ENCODE results near the gene RNF144A. TPM values are rescaled to one million over a fixed set of nuclear protein-coding genes. Genes with fewer than 3 reads are reported as not detected.

Gene RNF144A
- total RNA-seq, 4 donors from 2014 or later, result 27.3 to 47.3 (median 37.4) TPM

DNA sequence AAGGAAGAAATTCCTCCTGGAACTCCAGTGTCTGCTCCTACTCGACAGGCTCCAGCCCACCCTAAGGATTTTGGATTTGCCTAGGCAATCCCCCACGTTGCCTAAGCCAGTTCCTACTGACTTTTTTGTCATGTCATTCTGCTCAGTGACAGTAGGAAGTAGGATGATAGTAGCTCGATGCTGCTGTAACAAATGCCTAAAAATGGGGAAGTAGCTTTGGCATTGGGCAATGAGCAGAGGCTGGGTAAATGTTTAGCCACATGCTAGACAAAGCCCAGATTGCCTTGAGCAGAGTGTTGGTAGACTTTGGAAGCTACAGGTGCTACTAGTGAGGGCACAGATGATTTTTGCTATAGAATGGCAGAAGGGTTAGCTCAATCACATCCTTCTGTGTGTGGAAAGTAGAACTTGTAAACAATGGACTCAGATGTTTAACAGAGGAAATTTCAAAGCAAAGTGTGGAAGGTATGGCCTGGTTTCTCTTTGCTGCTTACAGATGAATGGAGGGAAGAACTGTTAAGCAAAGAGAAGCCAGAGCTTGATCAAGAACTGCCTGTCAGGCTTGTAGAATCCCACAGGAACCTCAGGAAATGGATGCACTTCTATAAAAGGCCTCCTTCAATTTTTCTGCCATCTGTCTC is 154.8 kb downstream of the RNF144A start:
- Histone ChIP-seq H3K4me3 (no peak overlapping the region), H3K36me3 (no peaks in the 10 kb centered on the region), H3K4me1 (no peaks in the 10 kb centered on the region), H3K27me3 (no peaks in the 10 kb centered on the region), H3K9me3 (no peaks in the 10 kb centered on the region), H3K27ac (no peak overlapping the region)
- 85 to 88% methylated on average over 3 of the region's 3 CpGs for WGBS, 2 donors
- TF ChIP-seq EP300 (IDR thresholded peaks at IDR 0.05) (peak in 1 of 2 donors; percentile 9), POLR2A (IDR thresholded peaks at IDR 0.05) (no peak)
- DNase-seq (ENCODE audit: low spot score in 2 of 2), result no peak

DNA sequence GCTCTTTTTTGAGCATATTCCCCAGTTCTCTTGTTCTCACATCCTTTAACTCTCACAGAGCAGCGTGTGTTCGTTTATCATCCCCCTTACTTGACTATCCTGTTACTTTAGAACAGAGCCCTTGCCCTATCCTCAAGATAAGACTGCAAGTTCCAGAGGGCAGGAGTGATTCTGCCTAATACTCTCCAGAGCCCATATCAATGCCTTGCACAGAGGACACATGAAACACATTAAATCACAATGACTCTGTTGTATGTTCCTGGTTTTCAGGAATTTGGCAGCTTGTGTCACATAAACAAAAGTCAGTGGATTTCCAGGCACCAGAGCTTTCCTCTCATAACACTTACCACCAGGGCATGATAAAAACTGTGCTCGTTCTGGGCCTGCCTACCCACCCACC is 156.7 kb downstream of the RNF144A start:
- Histone ChIP-seq H3K27ac (no peak overlapping the region), H3K36me3 (no peaks in the 10 kb centered on the region), H3K27me3 (no peaks in the 10 kb centered on the region), H3K4me1 (no peaks in the 10 kb centered on the region), H3K9me3 (no peaks in the 10 kb centered on the region), H3K4me3 (no peak overlapping the region)
- no peak for TF ChIP-seq POLR2A (IDR thresholded peaks at IDR 0.05)
- TF ChIP-seq, protein P1, sequence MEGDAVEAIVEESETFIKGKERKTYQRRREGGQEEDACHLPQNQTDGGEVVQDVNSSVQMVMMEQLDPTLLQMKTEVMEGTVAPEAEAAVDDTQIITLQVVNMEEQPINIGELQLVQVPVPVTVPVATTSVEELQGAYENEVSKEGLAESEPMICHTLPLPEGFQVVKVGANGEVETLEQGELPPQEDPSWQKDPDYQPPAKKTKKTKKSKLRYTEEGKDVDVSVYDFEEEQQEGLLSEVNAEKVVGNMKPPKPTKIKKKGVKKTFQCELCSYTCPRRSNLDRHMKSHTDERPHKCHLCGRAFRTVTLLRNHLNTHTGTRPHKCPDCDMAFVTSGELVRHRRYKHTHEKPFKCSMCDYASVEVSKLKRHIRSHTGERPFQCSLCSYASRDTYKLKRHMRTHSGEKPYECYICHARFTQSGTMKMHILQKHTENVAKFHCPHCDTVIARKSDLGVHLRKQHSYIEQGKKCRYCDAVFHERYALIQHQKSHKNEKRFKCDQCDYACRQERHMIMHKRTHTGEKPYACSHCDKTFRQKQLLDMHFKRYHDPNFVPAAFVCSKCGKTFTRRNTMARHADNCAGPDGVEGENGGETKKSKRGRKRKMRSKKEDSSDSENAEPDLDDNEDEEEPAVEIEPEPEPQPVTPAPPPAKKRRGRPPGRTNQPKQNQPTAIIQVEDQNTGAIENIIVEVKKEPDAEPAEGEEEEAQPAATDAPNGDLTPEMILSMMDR (IDR thresholded peaks at IDR 0.05), result no peak
- no peak for TF ChIP-seq EP300 (IDR thresholded peaks at IDR 0.05)
- DNase-seq (ENCODE audit: low spot score in 2 of 2), result no peak
- WGBS, 2 donors, result 41 to 54% methylated on average over 3 of the region's 3 CpGs

GRCh38 chr2:7075834-7076233 is 158.6 kb downstream of the RNF144A start:
- Histone ChIP-seq H3K9me3 (no peaks in the 10 kb centered on the region), H3K4me1 (no peaks in the 10 kb centered on the region), H3K27me3 (no peaks in the 10 kb centered on the region), H3K36me3 (no peaks in the 10 kb centered on the region), H3K27ac (no peak overlapping the region), H3K4me3 (no peak overlapping the region)
- TF ChIP-seq, protein P1 (IDR thresholded peaks at IDR 0.05), result no peak
- TF ChIP-seq POLR2A (IDR thresholded peaks at IDR 0.05) (no peak), EP300 (IDR thresholded peaks at IDR 0.05) (no peak)
- no peak for DNase-seq (ENCODE audit: low spot score in 2 of 2)
- WGBS, 2 donors, result 100% methylated on average over 1 of the region's 1 CpG

DNA sequence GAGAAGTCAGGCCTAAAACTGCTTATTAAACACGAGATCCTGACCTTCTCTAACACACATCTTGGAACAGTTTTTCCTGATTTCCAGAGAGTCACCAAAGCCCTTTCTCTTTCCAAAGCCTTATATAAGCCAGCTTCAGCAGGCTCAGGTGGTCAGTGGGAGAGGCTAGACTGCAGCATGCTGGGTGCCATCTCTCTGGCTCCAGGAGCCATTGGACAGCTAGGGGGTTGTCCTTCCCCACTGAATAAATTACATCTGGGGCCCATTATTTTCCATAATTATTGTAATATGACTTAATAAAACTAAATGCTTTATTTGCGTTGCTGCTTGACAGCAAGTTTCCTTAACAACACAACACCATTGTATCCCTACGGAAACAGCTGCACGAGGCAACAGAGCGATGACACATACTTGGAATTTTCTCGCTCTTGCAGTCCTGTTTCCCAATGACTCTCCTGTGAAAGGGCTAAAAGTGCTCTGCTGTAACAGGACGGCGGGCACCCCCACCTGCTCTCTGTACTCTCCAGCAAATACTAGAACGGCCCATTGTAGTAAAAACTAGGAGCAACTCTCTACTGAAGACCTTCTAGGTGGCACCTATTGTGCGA is 160.6 kb downstream of the RNF144A start:
- TF ChIP-seq, protein P1 (IDR thresholded peaks at IDR 0.05), result no peak
- TF ChIP-seq EP300 (IDR thresholded peaks at IDR 0.05), result peak in 1 of 2 donors; percentile 55
- Histone ChIP-seq H3K36me3 (no peaks in the 10 kb centered on the region), H3K9me3 (no peaks in the 10 kb centered on the region), H3K4me1 (no peaks in the 10 kb centered on the region), H3K4me3 (no peak overlapping the region), H3K27me3 (no peaks in the 10 kb centered on the region), H3K27ac (peak overlapping the region in 1 of 4 donors; percentile 29)
- DNase-seq (ENCODE audit: low spot score in 2 of 2), result no peak
- 55 to 61% methylated on average over 10 of the region's 10 CpGs for WGBS, 2 donors

DNA sequence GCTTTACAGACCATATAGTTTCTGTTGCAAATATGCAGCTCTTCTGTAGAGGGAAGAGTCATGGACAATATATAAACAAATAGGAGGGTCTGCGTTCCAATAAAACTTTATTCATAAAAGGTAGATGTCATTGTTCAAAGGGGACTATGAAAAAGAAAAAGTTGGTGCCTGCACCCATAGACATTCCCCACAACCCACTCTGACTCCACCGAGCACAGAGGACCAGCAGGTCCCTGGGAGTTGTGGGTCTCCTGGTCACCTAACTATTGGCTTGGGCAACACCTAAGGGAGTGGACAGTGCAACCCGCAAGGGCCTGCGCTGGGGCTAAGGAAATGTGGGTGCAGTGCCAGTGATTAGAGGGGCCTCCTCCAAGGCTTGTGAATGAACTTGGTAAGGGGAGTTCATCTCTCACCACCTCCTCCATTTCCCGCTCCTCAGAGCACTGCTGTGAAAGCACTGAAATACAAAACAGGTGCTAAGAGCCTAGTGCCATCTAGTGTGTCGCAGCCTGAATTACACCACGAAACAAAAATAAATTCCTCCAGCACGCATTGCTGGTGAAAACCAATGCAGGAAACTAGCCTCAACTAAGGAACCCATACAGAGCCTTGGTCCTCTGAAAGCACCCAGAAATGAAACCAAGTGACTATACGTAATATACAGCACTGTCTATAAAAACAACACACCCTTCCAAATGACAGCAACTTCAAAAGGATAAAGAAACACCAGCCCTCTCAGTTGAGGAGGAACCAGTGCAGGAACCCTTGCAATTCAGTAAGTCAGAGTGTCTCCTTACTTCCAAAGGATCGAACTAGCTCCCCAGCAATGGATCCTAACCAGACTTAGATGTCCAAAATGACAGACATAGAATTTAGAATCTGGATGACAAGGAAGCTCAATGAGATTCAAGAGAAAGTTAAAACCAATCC is 166.6 kb downstream of the RNF144A start:
- no peak overlapping the region for H3K27ac ChIP-seq
- H3K4me3 ChIP-seq, result no peak overlapping the region
- 64 to 68% methylated on average over 10 of the region's 10 CpGs for WGBS, 2 donors
- H3K27me3 ChIP-seq, result no peaks in the 10 kb centered on the region
- DNase-seq (ENCODE audit: low spot score in 2 of 2), result no peak
- TF ChIP-seq, protein P1 (IDR thresholded peaks at IDR 0.05), result peak in 1 of 5 experiments; percentile 12
- no peak for TF ChIP-seq EP300 (IDR thresholded peaks at IDR 0.05)
- no peaks in the 10 kb centered on the region for H3K4me1 ChIP-seq
- peaks cover 0 to 2% (median 0%) of the 10 kb centered on the region in 3 donors for H3K36me3 ChIP-seq
- peaks cover 0 to 14% (median 0%) of the 10 kb centered on the region in 4 donors for H3K9me3 ChIP-seq

Data from tibial nerve (tissue), 4 donors.